ENCODE measurements around the gene RGS2.

Gene RGS2, protein sequence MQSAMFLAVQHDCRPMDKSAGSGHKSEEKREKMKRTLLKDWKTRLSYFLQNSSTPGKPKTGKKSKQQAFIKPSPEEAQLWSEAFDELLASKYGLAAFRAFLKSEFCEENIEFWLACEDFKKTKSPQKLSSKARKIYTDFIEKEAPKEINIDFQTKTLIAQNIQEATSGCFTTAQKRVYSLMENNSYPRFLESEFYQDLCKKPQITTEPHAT

DNA sequence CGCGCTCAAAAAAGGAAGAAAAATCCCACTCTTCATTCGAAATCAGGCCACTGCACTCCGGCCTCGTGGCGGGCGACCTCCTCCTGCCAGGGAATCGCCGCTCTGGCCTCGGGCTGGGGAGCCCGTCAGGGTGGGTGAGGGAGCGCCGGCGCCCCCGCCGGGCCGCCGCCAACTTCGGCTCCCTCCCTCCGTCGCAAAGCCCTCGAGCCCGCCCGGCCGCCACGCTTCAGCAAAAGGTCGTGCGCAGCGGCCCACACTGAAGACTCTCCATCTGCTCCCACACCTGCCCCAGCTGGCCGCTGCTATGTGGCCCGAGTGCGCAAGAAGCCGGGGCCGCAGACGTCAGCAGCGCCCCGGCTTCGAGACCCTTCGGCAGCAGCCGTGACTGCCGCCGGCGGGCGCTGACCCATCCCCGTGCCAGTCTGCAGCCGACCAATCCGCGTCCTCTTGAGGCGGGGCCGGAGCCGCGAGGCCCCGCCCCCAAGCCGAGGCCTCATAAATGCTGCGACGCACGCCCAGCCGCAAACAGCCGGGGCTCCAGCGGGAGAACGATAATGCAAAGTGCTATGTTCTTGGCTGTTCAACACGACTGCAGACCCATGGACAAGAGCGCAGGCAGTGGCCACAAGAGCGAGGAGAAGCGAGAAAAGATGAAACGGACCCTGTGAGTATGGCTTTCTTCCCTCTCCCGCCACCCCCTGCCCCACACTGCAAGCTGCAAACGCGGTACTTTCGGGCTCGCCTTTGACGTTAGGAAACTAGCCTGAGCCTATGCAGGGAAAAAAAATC is at the start of gene RGS2:
Gene RGS2 (plus strand): TSS at position 522 of the 789 bp plus-strand sequence. CDS start 33 bp downstream, at position 555.
- no peak for FAIRE-seq

DNA sequence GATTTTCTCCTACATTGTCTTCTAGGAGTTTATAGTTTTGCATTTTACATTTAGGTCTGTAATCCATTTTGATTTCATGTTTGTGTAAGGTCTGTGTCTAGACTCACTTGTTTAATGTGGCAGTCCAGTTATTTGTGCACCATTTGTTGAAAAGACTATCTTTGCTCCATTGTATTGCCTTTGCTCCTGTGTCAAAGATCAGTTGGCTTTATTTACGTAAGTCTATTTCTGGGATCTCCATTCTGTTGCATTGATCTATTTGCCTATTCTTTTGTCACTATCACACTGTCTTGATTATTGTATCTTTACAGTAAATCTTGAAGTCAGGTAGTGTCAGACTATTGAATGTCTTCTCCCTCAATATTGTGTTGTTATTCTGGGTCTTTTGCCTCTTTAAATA is 49.7 kb upstream of the RGS2 start:
- no peak for FAIRE-seq

DNA sequence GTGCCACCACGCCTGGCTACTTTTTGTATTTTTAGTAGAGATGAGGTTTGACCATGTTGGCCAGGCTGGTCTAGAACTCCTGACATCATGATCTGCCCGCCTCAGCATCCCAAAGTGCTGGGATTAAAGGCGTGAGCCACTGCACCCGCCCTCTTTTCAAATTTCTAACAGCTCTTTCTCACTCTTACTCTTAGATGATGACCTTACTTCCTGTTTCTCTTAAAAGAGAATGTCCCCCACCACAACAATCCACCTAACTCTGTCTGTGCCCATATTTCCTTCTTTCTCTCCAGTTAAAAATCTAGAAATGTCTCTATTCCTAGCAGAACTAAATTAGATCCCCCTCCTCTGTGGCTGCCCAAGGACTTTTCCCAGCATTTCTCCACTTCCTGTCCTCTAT is 46.6 kb upstream of the RGS2 start:
- no peak for FAIRE-seq

DNA sequence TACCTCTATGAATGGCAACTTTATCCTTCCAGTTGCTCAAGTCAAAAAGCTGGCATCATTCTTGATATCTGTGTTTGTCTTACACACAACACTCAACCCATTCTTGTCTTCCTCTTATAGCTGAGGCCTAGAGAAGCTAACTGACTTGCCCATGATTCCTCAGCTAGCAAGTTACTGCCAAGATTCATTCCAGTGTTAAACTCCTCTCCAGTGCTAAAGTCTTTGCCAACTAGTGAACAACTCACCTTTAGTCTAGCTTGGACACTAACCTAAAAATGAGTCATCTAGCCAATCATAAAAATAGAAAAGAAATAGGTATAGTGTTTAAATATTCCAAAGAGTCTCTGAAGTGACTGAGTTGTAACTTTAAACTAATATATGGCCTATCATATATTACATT is 45.6 kb upstream of the RGS2 start:
- no peak for FAIRE-seq

DNA sequence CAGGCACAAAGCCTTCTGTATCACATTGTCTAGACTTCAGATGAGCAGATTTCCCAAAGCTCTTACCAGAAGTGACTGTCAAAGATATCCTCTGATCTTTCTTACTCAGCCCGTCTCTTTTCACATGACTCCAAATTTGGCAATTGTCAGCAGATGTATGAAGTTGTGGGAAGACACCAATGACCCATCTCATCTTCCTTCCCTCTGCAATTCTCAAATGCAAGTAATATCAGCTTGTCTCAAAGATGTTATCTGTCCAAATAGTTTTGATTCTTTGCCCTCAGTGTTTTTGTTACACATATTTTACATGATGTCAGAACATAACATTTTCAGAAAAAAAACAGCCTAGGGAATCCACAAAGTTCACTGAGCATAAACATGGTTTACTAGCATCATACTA is 45.1 kb upstream of the RGS2 start:
- no peak for FAIRE-seq

DNA sequence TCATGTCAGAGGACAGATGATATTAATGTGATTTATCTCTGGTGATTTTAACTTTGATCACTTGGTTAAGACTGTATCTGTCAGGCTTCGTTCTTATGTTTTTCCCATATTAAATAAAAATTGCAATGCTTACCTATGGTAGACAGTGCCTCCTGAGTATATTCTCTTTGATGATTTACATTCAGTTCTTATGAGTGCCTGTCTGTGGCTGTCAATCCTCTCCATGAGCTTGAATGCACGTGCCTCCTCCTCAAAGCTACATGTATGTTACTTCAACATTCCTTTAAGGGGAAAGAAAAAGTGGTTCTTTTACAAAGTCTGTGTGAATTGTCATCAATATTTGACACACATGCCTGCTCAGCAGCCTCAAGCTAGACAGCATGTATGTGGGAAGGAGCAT is 44.2 kb upstream of the RGS2 start:
- FAIRE-seq: no peak

DNA sequence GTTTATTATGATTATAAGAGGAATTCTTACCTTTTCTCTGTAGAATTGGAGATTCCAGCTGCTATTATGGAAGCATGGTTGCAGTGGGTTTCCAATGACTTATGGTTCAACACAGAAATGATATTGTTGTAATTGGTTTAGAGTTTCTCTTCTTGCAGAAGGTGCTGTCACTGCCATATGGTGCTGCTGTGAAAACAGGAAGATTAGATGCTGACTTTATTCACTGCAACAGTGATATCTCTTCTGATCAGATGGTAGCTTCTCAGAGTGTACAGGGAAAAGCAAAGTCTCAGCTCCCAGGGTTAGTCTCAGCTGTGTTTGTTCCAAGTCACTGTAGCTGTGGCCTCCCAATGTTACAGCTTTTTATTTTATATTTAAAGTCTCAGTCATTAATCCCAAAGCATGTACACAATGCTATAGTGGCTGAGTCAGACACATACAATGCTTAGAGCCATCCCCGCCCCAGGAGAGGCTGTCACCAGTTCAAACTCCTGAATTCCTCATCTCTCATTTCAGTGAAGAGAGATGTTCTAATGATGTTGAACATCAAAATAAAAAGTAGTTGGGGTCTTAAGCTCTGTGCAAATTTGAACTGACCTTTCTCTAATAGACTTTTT is 42.7 kb upstream of the RGS2 start:
- no peak for FAIRE-seq

DNA sequence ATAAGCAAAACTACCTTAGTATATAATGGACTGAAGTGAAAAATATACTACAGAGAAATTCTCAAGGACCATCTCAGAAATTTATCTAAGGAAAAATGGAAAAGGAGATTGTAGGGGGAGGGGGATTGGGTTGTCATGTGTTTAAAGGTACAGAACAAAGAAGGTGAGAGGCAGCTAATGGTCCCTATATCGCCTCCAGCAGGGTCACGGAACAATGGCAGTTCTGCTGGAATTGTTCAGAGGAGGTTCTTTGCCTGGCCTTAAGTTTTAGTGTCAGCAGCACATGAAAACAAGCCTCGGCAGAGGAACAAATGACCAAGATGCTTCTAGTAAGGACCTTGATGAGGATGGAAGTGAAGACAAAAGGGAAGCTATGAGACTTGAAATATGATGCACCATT is 42.0 kb upstream of the RGS2 start:
- FAIRE-seq: no peak

DNA sequence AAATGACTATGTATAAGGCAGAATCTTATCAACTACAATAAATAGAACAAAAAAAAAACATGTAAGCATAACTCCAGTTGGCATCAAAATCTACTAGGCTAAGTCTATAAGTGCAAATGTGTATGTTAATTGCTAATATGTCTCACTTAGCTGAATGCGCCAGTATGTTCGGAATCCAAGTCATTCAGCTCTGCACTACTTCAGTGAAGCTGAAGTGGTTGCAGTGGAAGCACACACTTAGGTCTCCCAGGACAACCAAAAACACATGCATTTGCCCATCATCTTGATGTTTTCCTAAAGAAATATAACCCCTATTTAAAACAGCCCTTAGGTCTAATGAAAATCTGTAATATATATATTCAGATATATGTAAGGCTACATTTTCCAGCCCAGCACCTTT is 41.0 kb upstream of the RGS2 start:
- FAIRE-seq: no peak

DNA sequence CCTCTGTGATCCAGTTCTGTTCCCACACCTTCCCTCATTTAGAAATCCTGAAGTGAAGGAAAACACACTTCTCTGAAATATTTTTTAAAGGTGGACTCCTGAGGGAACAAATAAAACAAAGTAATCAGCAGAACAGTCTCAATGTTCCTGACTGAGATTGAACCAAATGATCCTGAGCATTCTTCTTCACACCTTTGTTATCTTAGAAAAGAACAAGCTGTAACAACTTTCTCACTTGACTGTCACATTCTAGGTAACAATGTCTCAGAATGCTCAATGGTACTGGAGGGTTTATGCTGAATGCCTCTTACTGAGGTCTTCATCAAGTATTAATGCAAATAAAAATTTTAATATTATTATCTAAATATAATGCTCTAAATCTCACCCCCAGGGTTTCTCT is 40.4 kb upstream of the RGS2 start:
- FAIRE-seq: no peak

DNA sequence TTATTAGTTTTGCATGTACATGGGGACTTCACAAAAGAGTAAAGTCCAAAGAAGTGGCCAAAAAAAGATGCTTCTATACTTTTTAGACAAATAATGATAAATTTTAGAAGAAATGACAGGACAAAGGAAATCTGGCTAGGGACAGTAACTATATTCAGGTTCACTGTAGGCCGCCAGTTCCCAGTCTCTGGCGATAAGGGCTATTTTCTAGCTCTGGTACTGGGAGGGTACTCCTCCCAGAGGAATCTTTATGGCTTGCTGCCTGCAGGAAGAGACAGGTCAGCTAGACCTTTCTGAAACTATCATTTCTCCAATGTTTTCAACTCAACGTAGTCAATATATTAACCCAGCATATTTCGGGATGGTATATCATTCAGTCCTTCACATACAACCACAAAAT is 37.5 kb upstream of the RGS2 start:
- FAIRE-seq: no peak

DNA sequence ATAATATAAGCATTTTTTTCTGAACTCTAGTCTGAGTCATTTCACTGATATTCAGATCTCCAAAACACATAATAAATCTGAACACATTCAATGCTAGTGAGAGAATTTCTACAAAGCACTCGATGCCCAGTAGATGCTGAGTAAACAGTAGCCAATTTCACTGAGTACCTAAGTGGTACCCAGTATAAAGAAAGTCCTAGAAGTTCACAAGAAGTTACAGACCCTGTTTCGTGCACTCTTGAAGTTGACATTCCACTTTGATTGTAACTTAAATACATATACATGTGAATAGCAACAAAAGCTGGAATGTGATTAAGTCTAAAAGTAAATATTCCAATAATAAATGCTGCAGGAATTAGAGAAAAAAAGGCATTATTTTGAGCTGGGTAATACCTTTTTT is 33.2 kb upstream of the RGS2 start:
- FAIRE-seq: no peak

DNA sequence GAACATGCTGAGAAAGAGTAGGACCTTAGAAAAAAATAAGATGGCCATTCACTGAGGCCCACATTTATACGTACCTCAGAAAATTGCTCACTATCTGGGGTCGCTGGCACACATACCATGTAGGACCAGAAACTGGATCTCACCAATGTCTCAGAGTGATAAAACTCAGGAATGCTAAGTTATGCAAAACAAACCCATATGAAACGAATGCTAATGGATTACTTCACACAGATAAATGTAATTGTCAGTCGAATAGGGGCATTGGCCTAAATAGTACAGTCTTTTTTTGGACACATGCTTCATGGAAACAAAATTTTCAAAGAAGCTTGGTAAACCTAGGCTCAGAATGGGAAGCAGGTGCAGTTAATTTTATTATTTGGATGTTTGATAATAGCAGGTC is 32.6 kb upstream of the RGS2 start:
- no peak for FAIRE-seq

DNA sequence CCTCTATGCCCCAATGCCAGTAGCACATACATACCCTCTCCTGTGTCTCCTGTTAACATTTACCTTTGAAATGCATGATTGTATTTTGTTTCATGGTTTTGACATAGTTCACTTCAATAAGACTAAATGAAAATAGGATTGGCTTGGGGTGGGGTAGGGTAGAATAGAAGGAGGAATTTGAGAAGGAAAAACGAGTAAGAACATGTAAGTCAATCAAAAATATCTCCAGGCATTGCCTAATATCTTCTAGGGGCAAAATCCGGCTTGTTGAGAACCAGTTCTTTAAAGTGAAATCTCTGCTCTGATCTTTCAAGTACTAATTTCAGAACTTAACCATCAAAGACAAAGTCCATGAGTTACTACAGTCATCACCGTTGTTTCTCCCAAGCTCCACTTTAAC is 31.8 kb upstream of the RGS2 start:
- no peak for FAIRE-seq

DNA sequence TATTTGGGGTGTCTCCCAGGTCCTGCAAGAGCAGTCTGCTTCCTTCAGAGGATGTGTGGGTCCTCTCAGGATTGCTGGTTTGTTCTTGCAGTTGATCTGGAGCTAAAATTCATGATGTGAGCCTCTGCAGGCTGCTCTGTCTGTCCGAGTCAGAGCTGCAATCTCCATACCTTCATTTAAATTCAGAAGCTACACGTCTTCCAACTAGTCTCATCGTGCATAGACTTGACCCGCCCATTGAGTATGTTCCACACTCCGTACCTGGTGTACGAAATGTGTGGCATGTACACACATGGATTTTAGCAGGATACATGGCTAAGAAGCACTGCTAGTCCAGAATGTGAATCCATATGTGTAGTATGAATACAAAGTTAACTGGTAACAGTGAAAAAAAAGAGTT is 25.0 kb upstream of the RGS2 start:
- no peak for FAIRE-seq

DNA sequence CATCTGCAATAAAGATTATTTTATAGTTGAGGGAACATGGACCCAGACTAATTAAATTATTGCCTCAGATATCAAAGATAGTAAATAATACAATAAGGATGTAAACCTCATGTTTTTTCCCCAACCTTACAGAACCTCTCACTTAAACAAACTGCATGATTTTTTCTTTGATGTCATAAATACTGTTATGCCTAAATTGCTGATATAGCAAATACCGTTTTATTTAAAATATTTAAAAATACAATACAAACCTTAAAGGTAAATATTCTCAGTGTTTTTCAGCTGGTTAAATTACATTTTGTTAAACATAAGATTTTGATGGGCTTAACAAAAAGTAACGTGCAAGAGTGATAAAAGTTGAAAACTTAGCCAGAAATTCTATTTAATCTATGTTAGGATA is 24.4 kb upstream of the RGS2 start:
- peak; percentile 83 for FAIRE-seq

DNA sequence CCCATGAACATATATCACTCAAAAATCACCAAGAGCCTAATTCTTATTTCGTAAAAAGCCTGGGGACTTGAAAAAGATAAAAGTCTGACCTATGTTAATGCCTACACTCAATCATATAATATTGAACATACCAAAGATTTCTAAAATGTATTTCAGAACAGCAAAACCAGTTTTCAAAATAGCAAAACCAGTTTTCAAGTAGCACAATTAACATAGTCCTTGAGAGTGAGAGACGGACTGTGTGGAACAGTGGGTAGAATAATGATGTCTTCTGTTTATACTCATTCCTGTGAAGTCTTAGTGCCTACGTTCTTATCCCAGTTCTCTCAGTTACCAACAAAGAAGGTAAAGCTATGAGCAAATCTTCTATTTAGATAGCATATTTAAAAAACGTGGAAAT is 22.3 kb upstream of the RGS2 start:
- FAIRE-seq: no peak

DNA sequence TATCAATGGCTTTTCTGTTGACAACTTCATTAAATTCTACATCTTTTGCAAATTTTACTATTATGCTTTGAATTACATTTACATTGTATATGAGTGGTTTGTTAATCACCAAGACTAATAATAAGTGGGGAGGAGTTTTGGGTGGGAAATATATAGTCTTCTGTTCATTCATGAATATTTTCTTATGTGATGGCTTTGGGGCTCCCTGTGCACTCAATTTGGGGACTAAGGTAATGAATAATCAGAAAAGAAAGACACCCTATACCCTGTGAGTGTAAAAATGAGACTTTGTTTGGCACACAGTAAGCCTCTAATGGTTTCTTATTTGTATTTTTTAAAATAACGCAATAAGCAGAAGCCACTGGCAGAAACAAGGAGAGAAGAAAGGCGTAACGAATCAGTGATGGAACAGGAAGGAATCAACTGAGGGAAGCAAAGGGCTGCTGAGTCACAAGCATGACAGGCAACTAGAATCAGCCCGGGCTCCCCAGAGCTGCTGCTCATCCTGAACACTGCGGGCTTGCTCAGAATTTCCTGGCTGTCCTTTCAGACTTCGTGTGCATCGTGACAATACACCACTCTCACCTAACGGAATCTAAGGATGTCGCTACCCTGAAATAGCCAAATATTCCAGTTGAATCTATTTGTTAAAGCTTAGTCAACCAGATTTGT is 20.8 kb upstream of the RGS2 start:
- FAIRE-seq: no peak

DNA sequence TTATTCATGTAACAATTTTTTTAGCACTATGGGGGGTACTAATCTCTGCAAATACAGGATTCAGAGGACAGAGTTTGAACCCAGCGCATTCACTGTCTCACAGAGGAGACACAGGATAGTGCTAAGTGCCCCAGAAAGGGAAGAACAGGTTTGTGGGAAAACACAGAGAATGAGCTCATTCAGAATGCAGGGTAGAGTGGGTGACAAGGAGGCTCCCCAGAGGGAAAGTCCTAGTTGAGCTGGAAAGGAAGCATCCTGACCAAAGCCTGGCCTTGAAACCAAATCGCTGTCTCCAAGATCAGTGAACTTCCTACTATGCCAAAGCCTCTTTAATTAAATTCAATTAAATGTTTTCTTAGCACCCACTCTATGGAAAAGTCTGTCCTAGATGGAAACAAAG is 19.0 kb upstream of the RGS2 start:
- FAIRE-seq: no peak

DNA sequence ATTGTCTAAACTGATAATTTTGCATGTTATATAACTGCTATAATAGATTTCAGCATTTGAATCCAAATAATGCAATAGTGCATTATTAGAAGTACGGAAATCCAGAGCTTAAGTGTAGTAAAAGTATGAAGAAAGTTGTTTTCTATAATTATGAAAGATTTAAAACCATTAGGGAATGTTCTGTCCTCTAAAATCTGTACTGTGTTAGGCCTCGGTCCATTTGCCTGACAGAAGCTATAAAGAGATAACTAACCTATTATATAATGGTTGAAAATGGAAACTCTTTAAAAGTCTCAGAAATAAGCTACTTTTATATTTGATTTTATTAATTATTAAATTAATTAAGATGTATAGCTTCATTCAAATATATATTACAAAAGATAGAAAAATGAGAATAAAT is 16.2 kb upstream of the RGS2 start:
- FAIRE-seq: peak; percentile 58

DNA sequence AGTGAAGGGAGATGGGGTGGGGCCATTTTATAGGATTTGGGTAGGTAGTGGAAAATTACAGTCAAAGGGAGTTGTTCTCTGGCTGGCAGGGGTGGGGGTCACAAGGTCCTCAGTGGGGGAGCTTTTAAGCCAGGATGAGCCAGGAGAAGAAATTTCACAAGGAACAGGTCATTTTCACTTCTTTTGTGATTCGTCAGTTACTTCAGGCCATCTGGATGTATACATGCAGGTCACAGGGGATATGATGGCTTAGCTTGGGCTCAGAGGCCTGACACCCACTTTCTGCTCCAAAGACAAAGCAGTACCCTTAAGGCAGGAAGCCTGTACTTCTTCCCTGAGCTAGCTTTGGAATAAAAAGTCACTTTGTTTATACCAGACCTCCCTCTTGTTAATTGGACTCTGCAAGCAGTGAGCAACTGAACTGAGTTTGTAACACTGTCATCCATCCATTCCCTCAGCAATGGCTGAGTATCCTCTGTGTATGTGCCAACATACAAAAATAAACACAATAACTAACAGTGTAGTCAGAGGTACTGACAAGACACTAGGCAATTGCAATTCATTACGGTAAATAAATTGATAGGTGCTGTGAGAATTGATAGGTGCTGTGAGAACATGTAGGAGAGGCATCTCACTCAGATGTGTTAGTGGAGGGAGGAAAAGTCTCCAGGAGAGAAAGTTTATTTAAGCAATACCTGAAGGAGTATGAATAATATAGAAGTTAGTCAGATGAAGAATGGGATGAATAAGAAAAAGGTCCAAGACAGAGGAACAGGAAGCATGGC is 14.7 kb upstream of the RGS2 start:
- no peak for FAIRE-seq

DNA sequence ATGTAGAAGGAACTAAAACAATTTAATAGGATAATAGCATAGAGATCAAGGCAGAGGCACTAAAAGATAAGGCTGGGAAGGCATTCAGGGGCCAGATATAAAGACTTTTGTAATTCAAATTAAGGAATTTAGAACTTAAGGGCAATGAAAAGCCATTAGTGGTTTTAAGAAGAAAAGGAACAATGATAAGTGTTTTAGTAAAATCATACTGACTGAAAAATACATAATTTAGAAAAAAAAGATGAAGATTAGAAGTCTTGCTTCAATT is 14.1 kb upstream of the RGS2 start:
- no peak for FAIRE-seq

DNA sequence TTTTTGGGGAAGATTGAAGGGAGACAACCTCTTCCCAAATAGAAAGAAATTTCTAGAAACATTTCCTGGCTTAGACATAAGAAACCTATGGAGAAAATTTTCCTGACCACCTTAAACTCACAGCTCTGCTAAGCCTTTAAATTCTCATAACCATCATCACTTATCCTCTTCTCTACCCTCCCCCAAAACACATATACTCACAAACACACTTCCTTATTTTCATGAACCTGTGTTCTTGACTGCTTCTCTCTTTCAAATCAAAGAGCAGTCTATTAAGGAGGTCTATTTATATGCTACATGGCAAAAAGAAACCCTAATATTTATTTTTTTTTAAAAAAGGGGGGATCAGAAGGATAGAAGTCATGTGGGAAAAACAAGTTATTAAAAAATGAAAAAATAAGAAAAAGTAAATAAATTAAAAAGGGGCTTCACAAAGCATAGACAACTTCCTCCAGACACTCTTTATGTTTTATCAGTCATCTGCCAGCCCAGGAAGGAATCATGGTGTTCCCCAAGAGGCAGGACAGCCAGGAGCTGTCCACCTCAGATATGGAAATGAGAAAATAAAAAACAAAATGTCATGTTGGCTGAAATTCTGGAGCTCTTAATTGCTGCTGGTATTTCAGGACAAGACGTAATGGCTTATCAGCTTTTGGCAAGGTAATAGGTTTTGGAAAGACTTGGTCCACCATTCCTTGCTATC is 12.8 kb upstream of the RGS2 start:
- FAIRE-seq: no peak
